GM12878 (cell line): Measurements from ENCODE around the gene SMO. TPM values are rescaled to one million over a fixed set of nuclear protein-coding genes. Genes with fewer than 3 reads are reported as not detected.

Experiments
- ATAC-seq: fragments of 200-7000 bp; cut with Tn5 transposase; 3 replicates; pipeline ENCODE4 v1.9.1; 2020; ENCODE audit warnings: mild to moderate bottlenecking, moderate library complexity
- BruUV-seq: library from RNA; stranded (reverse); fragments of 400-500 nt; replicated peaks from 2 replicates; lab custom pipeline; 2021; lab: Mats Ljungman, UMichigan
- CTCF ChIA-PET: fragments of 300-600 bp; sonication (Branson Sonifier 250); formaldehyde crosslinking; extraction: SDS; loops from one replicate; lab custom pipeline; 2021; ENCODE audit warnings: inconsistent platforms; lab: Yijun Ruan, JAX
- POLR2A ChIA-PET: fragments of 350-600 bp; formaldehyde crosslinking; extraction: SDS; loops from one replicate; lab custom pipeline; 2021; ENCODE audit warnings: inconsistent platforms; lab: Charles Lee
- RAD21 ChIA-PET: fragments of 300-600 bp; sonication (Branson Sonifier 250); formaldehyde crosslinking; loops from one replicate; lab custom pipeline; 2023; ENCODE audit warnings: antibody characterized with exemption; ENCODE audit not compliant: unreplicated experiment; lab: Charles Lee
- SMC1A ChIA-PET: fragments of 300-600 bp; sonication (Branson Sonifier 250); formaldehyde crosslinking; loops from one replicate; lab custom pipeline; 2023; ENCODE audit not compliant: unreplicated experiment, uncharacterized antibody; lab: Charles Lee
- DNase-seq: peaks from one replicate; pipeline ENCODE4 v3.0.0-alpha.2; 2011; ENCODE audit warnings: low read depth, low spot score
- FAIRE-seq: peaks from 3 replicates; lab custom pipeline; 2011; peaks lifted over from hg19 to GRCh38; lab: Jason Lieb, UNC
- H2AFZ ChIP-seq: 2 replicates; pipeline ENCODE4 v1.6.0; 2011; ENCODE audit warnings: low read depth, low read length, control low read depth; ENCODE audit not compliant: control insufficient read depth
- H3K27ac ChIP-seq: 2 replicates; pipeline ENCODE4 v1.5.1; 2011; ENCODE audit warnings: control low read depth; ENCODE audit not compliant: control insufficient read depth, insufficient read depth
- H3K27me3 ChIP-seq, 2 experiments: replicated peaks in 1 of 2; 2 replicates each; pipeline versions ENCODE4 v1.6.0 to v1.6.1; 2011; ENCODE audit warnings: low read length in 1 of 2; ENCODE audit not compliant: control insufficient read depth in 2 of 2, insufficient read depth in 2 of 2
- H3K36me3 ChIP-seq, 2 experiments: 2 replicates each; pipeline ENCODE4 v1.5.1; 2011; ENCODE audit warnings: low read length in 1 of 2; ENCODE audit not compliant: control insufficient read depth in 2 of 2, insufficient read depth in 2 of 2
- H3K4me1 ChIP-seq: 2 replicates; pipeline ENCODE4 v1.6.1; 2011; ENCODE audit warnings: mild to moderate bottlenecking, low read length, moderate library complexity, mixed read lengths; ENCODE audit not compliant: control insufficient read depth, insufficient read depth
- H3K4me2 ChIP-seq: 2 replicates; pipeline ENCODE4 v1.6.0; 2011; ENCODE audit warnings: control low read depth; ENCODE audit not compliant: control insufficient read depth, insufficient read depth
- H3K4me3 ChIP-seq: fragments of 200-600 bp; sonication (generic); 2 replicates; pipeline ENCODE4 v1.5.1; 2016
- H3K79me2 ChIP-seq: 2 replicates; pipeline ENCODE4 v1.6.0; 2011; ENCODE audit warnings: low read length; ENCODE audit not compliant: control insufficient read depth, insufficient read depth
- H3K9ac ChIP-seq: 2 replicates; pipeline ENCODE4 v1.8.0; 2011; ENCODE audit warnings: low read length, control low read depth, mixed read lengths; ENCODE audit not compliant: control insufficient read depth, insufficient read depth
- H3K9me3 ChIP-seq: replicated peaks from 3 replicates; pipeline ENCODE4 v1.5.1; 2011; ENCODE audit warnings: mild to moderate bottlenecking, low read length; ENCODE audit not compliant: control insufficient read depth, insufficient read depth
- H4K20me1 ChIP-seq: 2 replicates; pipeline ENCODE4 v1.6.0; 2011; ENCODE audit not compliant: control insufficient read depth, insufficient read depth
- BCL11A ChIP-seq: IDR thresholded peaks from 2 replicates; pipeline ENCODE4 v1.6.1; 2011; ENCODE audit warnings: low read depth, low read length
- CTCF ChIP-seq, 3 experiments: IDR thresholded peaks in 2 of 3; conservative IDR thresholded peaks in 1 of 3; 2 replicates each; pipeline ENCODE4 v1.5.1; 2011; ENCODE audit warnings: low read depth in 3 of 3, low read length in 3 of 3, mild to moderate bottlenecking in 3 of 3, control low read depth in 2 of 3, moderate library complexity in 2 of 3, inconsistent platforms in 1 of 3, mixed read lengths in 1 of 3; ENCODE audit not compliant: control insufficient read depth in 2 of 3, insufficient read depth in 1 of 3; ENCODE audit errors: extremely low read depth in 1 of 3
- GABPA ChIP-seq: IDR thresholded peaks from 2 replicates; pipeline ENCODE4 v1.6.1; 2014; ENCODE audit warnings: antibody characterized with exemption, low read depth, mild to moderate bottlenecking, inconsistent platforms
- IKZF1 ChIP-seq: fragments of 450-650 bp; conservative IDR thresholded peaks from 2 replicates; pipeline ENCODE4 v1.6.1; 2017; ENCODE audit warnings: antibody characterized with exemption, mild to moderate bottlenecking
- IKZF2 ChIP-seq, 2 experiments: fragments of 450-650 bp; IDR thresholded peaks; 2 replicates each; pipeline ENCODE4 v1.6.1; 2017; ENCODE audit warnings: mild to moderate bottlenecking in 2 of 2, moderate library complexity in 2 of 2
- KLF5 ChIP-seq: fragments of 450-650 bp; IDR thresholded peaks from 2 replicates; pipeline ENCODE4 v1.6.1; 2014; ENCODE audit warnings: mild to moderate bottlenecking; ENCODE audit not compliant: partially characterized antibody
- MTA2 ChIP-seq: fragments of 450-650 bp; IDR thresholded peaks from 2 replicates; pipeline ENCODE4 v1.6.1; 2016; ENCODE audit warnings: low read depth, mild to moderate bottlenecking, moderate library complexity
- NR2F1 ChIP-seq: fragments of 450-650 bp; conservative IDR thresholded peaks from 2 replicates; pipeline ENCODE4 v1.6.1; 2017; ENCODE audit warnings: mild to moderate bottlenecking
- RAD21 ChIP-seq: IDR thresholded peaks from 2 replicates; pipeline ENCODE4 v1.6.1; 2011; ENCODE audit warnings: mild to moderate bottlenecking, low read depth, low read length, moderate library complexity; ENCODE audit not compliant: insufficient read depth
- SMC3 ChIP-seq: IDR thresholded peaks from 2 replicates; pipeline ENCODE4 v1.6.1; 2011; ENCODE audit warnings: low read length, improper control_type of control experiment, borderline replicate concordance
- TCF3 ChIP-seq: IDR thresholded peaks from 2 replicates; pipeline ENCODE4 v1.6.1; 2012; ENCODE audit warnings: low read depth, mild to moderate bottlenecking, low read length, borderline replicate concordance; ENCODE audit not compliant: insufficient read depth
- WGBS: methylation state at CpG from one replicate; pipeline ENCODE4 v1.1.6; 2016; ENCODE audit warnings: low lambda C conversion rate; ENCODE audit not compliant: insufficient replicate concordance, insufficient coverage; ENCODE audit errors: missing lambda C conversion rate; 5-methylcytosine and 5-hydroxymethylcytosine counted together
- in situ Hi-C: fragments of 300-500 bp; cut with MboI; formaldehyde crosslinking; loops from 9 replicates; pipeline ENCODE4 v1.14.3; 2018; ENCODE audit warnings: mixed read lengths
- intact Hi-C: fragments of 100-400 bp; cut with micrococcal nuclease; formaldehyde crosslinking; loops from one replicate; pipeline ENCODE4 v1.14.2; 2022; ENCODE audit not compliant: unreplicated experiment
- polyA plus RNA-seq, 11 experiments: library from polyadenylated mRNA; depleted of rRNA in 4 of 11; unstranded in 6 of 11; stranded (reverse) in 5 of 11; fragments of >200 nt; fragmentation: Nextera tagmentation in 4 of 11; fragmentation: Illumina TruSeq in 1 of 11; extraction: Ambion mirVana in 4 of 11; extraction: Trizol in 1 of 11; gene quantifications; 1 replicate in 1 of 11; 2 replicates in 10 of 11; pipeline versions ENCODE4 v1.2.1 to v1.2.3, GENCODE V29; 2011 to 2016; ENCODE audit warnings: inconsistent platforms in 2 of 11, missing spikeins in 2 of 11, low read depth in 1 of 11
- total RNA-seq, 4 experiments: library from RNA; depleted of rRNA in 3 of 4; stranded (reverse); fragments of >200 nt in 3 of 4; fragmentation: Illumina TruSeq in 1 of 4; extraction: Trizol in 1 of 4; gene quantifications; 2 replicates each; pipeline versions ENCODE4 v1.2.1 to v1.2.3, GENCODE V29; 2013 to 2021
- TF ChIP-seq, protein P1 (sequence below): fragments of 450-650 bp; IDR thresholded peaks from 2 replicates; pipeline ENCODE4 v1.6.1; 2018; ENCODE audit warnings: mild to moderate bottlenecking, low read depth, moderate library complexity; ENCODE audit not compliant: partially characterized antibody

Gene SMO
- total and polyA plus RNA-seq, 10 of the 15 experiments (the other 5 are each of a cell fraction or from before 2014, with no cell fraction given): 0.40 to 11.2 (median 2.6) TPM

- peak in 1 of 2 experiments; percentile 35; a peak in 2 of 4 replicates for TF ChIP-seq IKZF2 (IDR thresholded peaks at IDR 0.05)
- TF ChIP-seq MTA2: peak; percentile 91
- TF ChIP-seq IKZF1: peak; percentile 36; the same call in 1 of the 2 replicates
- peak; percentile 69; the same call in 1 of the 2 replicates for TF ChIP-seq BCL11A
- TF ChIP-seq NR2F1: peak; percentile 41; the same call in 1 of the 2 replicates
These were observed 25.7 kb upstream of the SMO start (continued) for GRCh38 chr7:129162732-129163131.

- ATAC-seq (peak; percentile 40), DNase-seq (no peak), FAIRE-seq (no peak)
- no TSS peak for BruUV-seq
- ChIA-PET SMC1A (interaction anchor here (0.6 to 5.5 kb wide), 35 partner anchors 8 to 422 kb away, joined by 3 to 83 read pairs (median 4); partner anchors contain the start of gene TSPAN33), RAD21 (interaction anchor here (0.6 to 3.5 kb wide), 27 partner anchors 8 to 309 kb away, joined by 3 to 71 read pairs (median 4); partner anchors contain the start of genes AHCYL2 and TSPAN33), CTCF (interaction anchor here (0.6 to 12.7 kb wide), 59 partner anchors 9 to 736 kb away, joined by 3 to 168 read pairs (median 5); partner anchors contain the start of genes ATP6V1F, TNPO3 and TSPAN33), POLR2A (interaction anchor here (0.9 to 2.3 kb wide), 5 partner anchors 13 to 61 kb away, joined by 3 to 12 read pairs (median 3); no protein-coding TSS in a partner anchor)
- WGBS: 61% methylated on average over 11 of the region's 11 CpGs
- no peak overlapping the region for H3K4me2 ChIP-seq
- no peak overlapping the region for H2AFZ ChIP-seq
- H3K36me3 ChIP-seq: peaks cover 22 to 26% of the 10 kb centered on the region in 2 experiments
- H3K9ac ChIP-seq: no peak overlapping the region
- peaks cover 17% of the 10 kb centered on the region for H3K79me2 ChIP-seq
- H3K4me1 ChIP-seq: peaks cover 57% of the 10 kb centered on the region
- intact Hi-C loops (loop anchor here (1.0 to 2.0 kb wide), 2 partner anchors 47 to 73 kb away; no protein-coding TSS in a partner anchor), in situ Hi-C loops (no loop called here)
- no peaks in the 10 kb centered on the region; the same call in 1 of the 2 replicates for H4K20me1 ChIP-seq
- H3K27ac ChIP-seq: no peak overlapping the region
- H3K4me3 ChIP-seq: no peak overlapping the region
- H3K9me3 ChIP-seq: no peaks in the 10 kb centered on the region
- H3K27me3 ChIP-seq: no peaks in the 10 kb centered on the region
- TF ChIP-seq RAD21 (peak; percentile 60; the same call in 1 of the 2 replicates), BCL11A (no peak), KLF5 (peak; percentile 46), CTCF (IDR thresholded peaks at IDR 0.05 in 2 of 3, conservative IDR thresholded peaks at IDR 0.05 in 1 of 3; ENCODE audit: control insufficient read depth in 2 of 3, extremely low read depth in 1 of 3, insufficient read depth in 1 of 3, low read depth in 3 of 3, low read length in 3 of 3) (peak; percentile 61 to 78 (median 64)), TCF3 (no peak), GABPA (no peak), SMC3 (peak; percentile 70; the same call in 1 of the 2 replicates)
- TF ChIP-seq, protein P1, sequence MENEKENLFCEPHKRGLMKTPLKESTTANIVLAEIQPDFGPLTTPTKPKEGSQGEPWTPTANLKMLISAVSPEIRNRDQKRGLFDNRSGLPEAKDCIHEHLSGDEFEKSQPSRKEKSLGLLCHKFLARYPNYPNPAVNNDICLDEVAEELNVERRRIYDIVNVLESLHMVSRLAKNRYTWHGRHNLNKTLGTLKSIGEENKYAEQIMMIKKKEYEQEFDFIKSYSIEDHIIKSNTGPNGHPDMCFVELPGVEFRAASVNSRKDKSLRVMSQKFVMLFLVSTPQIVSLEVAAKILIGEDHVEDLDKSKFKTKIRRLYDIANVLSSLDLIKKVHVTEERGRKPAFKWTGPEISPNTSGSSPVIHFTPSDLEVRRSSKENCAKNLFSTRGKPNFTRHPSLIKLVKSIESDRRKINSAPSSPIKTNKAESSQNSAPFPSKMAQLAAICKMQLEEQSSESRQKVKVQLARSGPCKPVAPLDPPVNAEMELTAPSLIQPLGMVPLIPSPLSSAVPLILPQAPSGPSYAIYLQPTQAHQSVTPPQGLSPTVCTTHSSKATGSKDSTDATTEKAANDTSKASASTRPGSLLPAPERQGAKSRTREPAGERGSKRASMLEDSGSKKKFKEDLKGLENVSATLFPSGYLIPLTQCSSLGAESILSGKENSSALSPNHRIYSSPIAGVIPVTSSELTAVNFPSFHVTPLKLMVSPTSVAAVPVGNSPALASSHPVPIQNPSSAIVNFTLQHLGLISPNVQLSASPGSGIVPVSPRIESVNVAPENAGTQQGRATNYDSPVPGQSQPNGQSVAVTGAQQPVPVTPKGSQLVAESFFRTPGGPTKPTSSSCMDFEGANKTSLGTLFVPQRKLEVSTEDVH: no peak
These were observed 24.4 kb upstream of the SMO start for GRCh38 chr7:129163875-129164544.
